NCI-H1436 treated with DMSO at 0.1 percent for 48 hours (cell line): Measurements from ENCODE around the gene RALGPS1.

Experiments
- DNase-seq: peaks from one replicate; lab custom pipeline; 2025; lab: John Stamatoyannopoulos, UW

The RALGPS1 gene

GRCh38 chr9:127079446-127080140 is 165.0 kb downstream of the RALGPS1 start:
- no peak for DNase-seq

- DNase-seq = no peak
These were observed 166.9 kb downstream of the RALGPS1 start for GRCh38 chr9:127081250-127082185.

- DNase-seq = no peak
These were observed 168.8 kb downstream of the RALGPS1 start for GRCh38 chr9:127083138-127083980.

GRCh38 chr9:127084076-127085039 is 169.8 kb downstream of the RALGPS1 start:
- DNase-seq = no peak

GRCh38 chr9:127085186-127085585 is 170.6 kb downstream of the RALGPS1 start:
- no peak for DNase-seq

DNA sequence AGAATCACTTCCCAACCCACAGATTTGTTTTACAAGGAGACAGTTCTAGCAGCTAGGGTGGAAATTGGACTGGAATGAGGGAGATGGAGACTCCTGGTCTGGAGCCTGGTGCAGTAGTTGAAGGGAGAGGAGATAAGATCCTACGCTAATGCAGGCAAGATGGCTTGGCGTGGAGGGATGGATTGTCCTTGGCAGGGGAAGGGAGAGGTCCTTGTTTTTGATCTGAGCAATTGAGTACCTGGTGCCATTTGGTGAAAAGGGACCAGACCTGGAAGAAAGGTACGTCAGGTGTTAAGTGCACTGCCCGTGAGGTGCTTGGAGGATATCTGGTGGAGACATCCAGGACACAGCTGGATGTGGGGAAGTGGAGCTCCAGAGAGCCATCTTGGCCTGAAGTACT is 172.2 kb downstream of the RALGPS1 start:
- no peak for DNase-seq

DNA sequence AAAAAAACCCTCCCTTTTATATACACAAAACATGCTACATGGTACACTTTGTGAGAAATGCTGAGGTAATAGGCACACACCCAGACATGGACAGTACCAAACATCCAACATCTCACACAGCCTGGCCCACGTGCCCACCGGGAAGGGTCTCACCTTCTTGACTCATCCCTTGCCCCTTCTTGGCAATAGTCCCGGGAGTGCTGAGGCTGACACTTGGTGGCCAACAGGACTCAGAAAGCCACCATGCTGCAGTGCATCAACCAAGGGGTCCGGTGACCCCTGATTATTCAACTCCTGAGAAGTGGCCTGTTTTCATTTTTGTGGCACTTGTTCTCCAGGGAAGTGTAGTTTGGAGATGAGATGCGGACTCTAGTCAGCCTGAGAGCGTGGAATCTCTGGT is 172.8 kb downstream of the RALGPS1 start:
- no peak for DNase-seq

GRCh38 chr9:127087836-127088235 is 173.3 kb downstream of the RALGPS1 start:
- DNase-seq = no peak

- no peak for DNase-seq
These were observed 174.4 kb downstream of the RALGPS1 start for GRCh38 chr9:127088724-127089615.

- no peak for DNase-seq
These were observed 175.1 kb downstream of the RALGPS1 start for GRCh38 chr9:127089631-127090081.

DNA sequence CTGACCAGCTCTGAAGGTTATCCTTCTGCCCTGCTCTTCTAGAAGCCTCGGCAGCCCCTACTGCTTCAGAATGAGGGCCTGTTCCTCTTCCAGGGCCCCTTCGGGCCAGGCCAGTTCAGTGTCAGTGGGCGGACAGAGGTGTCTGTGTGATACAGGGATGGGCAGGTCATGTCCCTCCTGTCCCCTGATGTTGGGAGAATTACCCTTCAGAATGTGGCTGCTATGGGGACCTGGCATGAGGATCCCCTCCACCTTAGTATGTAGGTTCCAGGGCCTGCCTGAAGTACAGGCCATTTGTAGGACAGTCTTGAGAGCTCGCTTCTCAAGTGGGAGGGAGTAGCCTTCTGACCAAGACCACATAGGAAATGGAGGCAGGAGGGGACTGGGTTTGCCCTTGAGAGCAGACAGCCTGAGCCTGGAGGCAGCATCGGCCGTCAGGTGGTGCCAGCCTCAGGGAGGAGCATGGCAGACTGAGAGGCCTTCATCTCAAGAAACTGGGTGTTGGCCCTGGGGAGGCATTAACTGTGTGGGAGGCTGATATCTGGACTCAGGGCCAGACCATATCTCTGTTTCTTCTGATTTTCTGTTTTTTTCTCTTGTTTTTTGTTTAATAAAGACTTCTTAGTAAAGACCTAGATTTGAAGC is 175.9 kb downstream of the RALGPS1 start:
- DNase-seq = no peak

DNA sequence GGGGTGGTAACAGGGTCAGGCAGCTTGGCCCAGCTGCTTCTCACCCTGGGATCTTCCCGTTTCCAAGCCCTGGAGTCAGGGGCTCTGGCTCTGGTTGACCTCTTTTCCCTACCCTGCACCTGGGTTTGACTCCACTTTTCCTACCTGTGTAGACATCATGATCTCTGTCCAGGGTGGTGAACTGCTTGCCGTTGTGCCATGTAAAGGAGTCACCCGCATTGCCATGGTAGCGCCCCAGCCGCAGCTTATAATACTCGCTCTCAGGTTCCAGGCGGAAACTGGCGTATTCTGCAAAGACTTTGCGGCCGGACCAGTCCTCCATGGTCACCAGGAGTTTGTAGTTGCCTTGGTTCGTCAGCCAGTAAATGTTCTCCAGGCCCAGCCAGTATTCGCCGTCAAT is 176.9 kb downstream of the RALGPS1 start:
- no peak for DNase-seq

DNA sequence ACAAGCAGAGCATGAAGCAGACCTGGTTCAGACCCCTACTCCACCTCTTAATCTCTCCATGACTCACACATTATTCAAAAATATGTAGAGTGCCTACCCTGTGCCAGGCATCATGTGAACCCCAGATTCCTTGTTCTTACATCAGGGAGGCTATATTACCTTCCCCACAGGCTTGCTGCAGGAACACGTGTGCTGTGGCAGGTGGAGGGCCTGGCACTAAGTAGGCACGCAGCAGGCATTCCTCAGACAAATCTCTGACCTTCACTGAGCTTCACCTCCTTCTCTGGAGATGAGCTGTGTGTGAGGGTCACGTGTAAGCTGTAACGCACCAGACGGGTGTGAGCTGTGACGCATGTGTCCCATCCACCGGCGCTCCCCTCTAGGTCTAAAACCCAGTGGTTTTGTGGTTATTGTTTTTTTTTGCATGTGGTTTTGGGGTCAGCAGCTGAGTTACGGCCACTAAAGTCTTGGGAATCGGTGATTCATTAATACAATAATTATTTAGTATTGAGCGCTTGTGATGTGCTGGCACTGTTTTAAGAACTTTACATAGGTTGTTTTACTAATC is 177.5 kb downstream of the RALGPS1 start:
- DNase-seq = no peak

- no peak for DNase-seq
These were observed 178.9 kb downstream of the RALGPS1 start for GRCh38 chr9:127093319-127094020.

GRCh38 chr9:127095411-127095810 is 180.8 kb downstream of the RALGPS1 start:
- DNase-seq = no peak

DNA sequence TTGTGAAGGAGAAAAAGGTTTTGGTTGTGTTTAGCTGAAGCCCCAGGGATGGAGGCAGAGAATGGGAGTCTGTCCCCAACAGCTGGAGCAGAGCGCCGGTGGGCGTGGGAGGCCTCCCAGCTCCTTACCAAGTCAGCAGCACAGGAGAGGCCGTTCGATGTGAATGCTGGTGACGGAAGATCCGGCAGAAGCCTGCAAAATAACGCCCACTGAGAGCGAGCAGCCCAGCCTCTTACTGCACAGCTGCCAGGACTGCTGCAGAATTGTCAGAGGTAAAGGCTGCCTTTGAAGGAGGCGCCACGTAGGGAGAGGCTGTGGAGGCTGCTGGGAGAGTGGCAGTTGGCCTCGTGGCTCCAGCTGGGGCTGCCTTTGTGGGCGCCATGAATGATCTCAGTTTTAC is 181.6 kb downstream of the RALGPS1 start:
- no peak for DNase-seq

- no peak for DNase-seq
These were observed 183.1 kb downstream of the RALGPS1 start for GRCh38 chr9:127097683-127098082.

DNA sequence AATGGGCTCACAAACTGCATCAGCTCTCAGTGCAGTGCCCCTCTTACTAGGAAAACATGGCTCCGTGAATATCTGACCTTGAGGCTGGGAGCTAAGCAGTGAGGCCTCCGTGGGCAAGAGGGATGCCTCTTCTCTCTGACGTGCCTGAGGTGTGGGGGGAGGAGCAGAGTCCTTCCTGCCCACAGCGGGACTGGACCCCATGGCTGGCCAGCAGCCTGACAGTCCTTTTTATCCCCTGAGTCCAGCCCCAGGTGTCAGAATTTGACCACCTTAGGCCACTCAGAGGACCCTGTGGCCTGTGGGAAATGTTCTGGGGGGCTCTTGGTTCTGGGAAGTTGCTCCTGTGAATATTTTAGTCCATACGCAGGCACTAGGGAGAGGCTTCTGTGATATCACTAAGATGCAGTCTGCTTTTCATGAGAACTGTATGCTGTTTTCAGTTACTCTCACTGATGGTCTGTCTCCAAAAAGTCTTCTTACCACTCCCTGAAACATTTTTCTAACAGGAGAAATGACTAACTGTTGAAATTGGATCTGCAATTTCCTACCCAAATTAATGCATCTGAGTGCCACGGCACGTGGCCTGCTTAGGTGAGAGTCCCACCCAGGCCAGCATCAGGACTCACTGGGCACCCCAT is 184.5 kb downstream of the RALGPS1 start:
- DNase-seq = no peak
